Neural cell (in vitro differentiated cells): ENCODE data around the gene PPAT. TPM values are rescaled to one million over a fixed set of nuclear protein-coding genes. Genes with fewer than 3 reads are reported as not detected.

Experiments used
- H2AFZ ChIP-seq: fragments of 200-600, 300-800 bp; sonication (generic), shearing (Covaris generic); 2 replicates; pipeline ENCODE4 v1.6.0; 2014; ENCODE audit warnings: low read depth, mild to moderate bottlenecking, antibody characterized with exemption, low read length, moderate library complexity
- H3F3A ChIP-seq: fragments of 200-600 bp; shearing (Covaris generic); 2 replicates; pipeline ENCODE4 v1.6.1; 2016; ENCODE audit warnings: mild to moderate bottlenecking, moderate library complexity, mixed read lengths, antibody characterized with exemption, low read length; ENCODE audit not compliant: insufficient read depth, poor library complexity, severe bottlenecking
- H3K27ac ChIP-seq: fragments of 200-600, 300-800 bp; sonication (generic), shearing (Covaris generic); 2 replicates; pipeline ENCODE4 v1.5.1; 2014; ENCODE audit warnings: mild to moderate bottlenecking, low read length, moderate library complexity
- H3K27me3 ChIP-seq: fragments of 300-800, 200-600 bp; sonication (generic), shearing (Covaris generic); 2 replicates; pipeline ENCODE4 v1.6.0; 2014; ENCODE audit warnings: mild to moderate bottlenecking, low read depth, low read length, moderate library complexity; ENCODE audit not compliant: insufficient read depth
- H3K36me3 ChIP-seq: fragments of 300-800, 200-600 bp; sonication (generic), shearing (Covaris generic); 2 replicates; pipeline ENCODE4 v1.5.1; 2014; ENCODE audit warnings: mild to moderate bottlenecking, antibody characterized with exemption, low read length, moderate library complexity; ENCODE audit not compliant: insufficient read depth
- H3K4me2 ChIP-seq: fragments of 300-800, 200-600 bp; sonication (generic), shearing (Covaris generic); 2 replicates; pipeline ENCODE4 v1.6.0; 2014; ENCODE audit warnings: mild to moderate bottlenecking, low read length
- H3K4me3 ChIP-seq: fragments of 300-800, 200-600 bp; sonication (generic), shearing (Covaris generic); 2 replicates; pipeline ENCODE4 v1.5.1; 2014; ENCODE audit warnings: mild to moderate bottlenecking, low read length, moderate library complexity
- H3K79me2 ChIP-seq: fragments of 200-600 bp; shearing (Covaris generic); replicated peaks from 2 replicates; pipeline ENCODE4 v1.6.0; 2014; ENCODE audit warnings: mild to moderate bottlenecking, low read length, moderate library complexity; ENCODE audit not compliant: insufficient read depth
- H3K9ac ChIP-seq: fragments of 300-800, 200-600 bp; sonication (generic), shearing (Covaris generic); 2 replicates; pipeline ENCODE4 v1.6.1; 2016; ENCODE audit warnings: mild to moderate bottlenecking, low read length, mixed read lengths
- H3K9me2 ChIP-seq: fragments of 200-600 bp; shearing (Covaris generic); 2 replicates; pipeline ENCODE4 v1.6.1; 2016; ENCODE audit warnings: mild to moderate bottlenecking, low read length, mixed read lengths; ENCODE audit not compliant: insufficient read depth
- H3K9me3 ChIP-seq: fragments of 200-600, 300-800 bp; sonication (generic), shearing (Covaris generic); 2 replicates; pipeline ENCODE4 v1.6.1; 2016; ENCODE audit warnings: mild to moderate bottlenecking, mixed run types, low read length, moderate library complexity, mixed read lengths
- H4K20me1 ChIP-seq: fragments of 200-600 bp; shearing (Covaris generic); 2 replicates; pipeline ENCODE4 v1.6.1; 2016; ENCODE audit warnings: mild to moderate bottlenecking, mixed run types; ENCODE audit not compliant: insufficient read depth
- EP300 ChIP-seq: fragments of 450-650 bp; conservative IDR thresholded peaks from 2 replicates; pipeline ENCODE4 v1.6.1; 2014; ENCODE audit warnings: antibody characterized with exemption, mild to moderate bottlenecking, moderate library complexity; ENCODE audit not compliant: poor library complexity, severe bottlenecking
- EZH2 ChIP-seq: fragments of 200-600, 300-800 bp; shearing (Covaris generic), sonication (generic); IDR thresholded peaks from 2 replicates; pipeline ENCODE4 v1.6.1; 2014; ENCODE audit warnings: antibody characterized with exemption, low read length, borderline replicate concordance, mild to moderate bottlenecking; ENCODE audit not compliant: insufficient read depth, poor library complexity, severe bottlenecking
- MXI1 ChIP-seq: fragments of 450-650 bp; conservative IDR thresholded peaks from 2 replicates; pipeline ENCODE4 v1.6.1; 2014; ENCODE audit warnings: antibody characterized with exemption, mild to moderate bottlenecking; ENCODE audit not compliant: poor library complexity, severe bottlenecking
- POLR2AphosphoS5 ChIP-seq: IDR thresholded peaks from 2 replicates; pipeline ENCODE4 v1.6.1; 2012
- RAD21 ChIP-seq: fragments of 450-650 bp; conservative IDR thresholded peaks from 2 replicates; pipeline ENCODE4 v1.6.1; 2014; ENCODE audit warnings: antibody characterized with exemption, mild to moderate bottlenecking, moderate library complexity
- SMC3 ChIP-seq: fragments of 450-650 bp; conservative IDR thresholded peaks from 2 replicates; pipeline ENCODE4 v1.6.1; 2014; ENCODE audit warnings: antibody characterized with exemption, mild to moderate bottlenecking, moderate library complexity; ENCODE audit not compliant: poor library complexity
- TAF1 ChIP-seq: IDR thresholded peaks from 2 replicates; pipeline ENCODE4 v1.6.1; 2012; ENCODE audit warnings: low read depth
- polyA plus RNA-seq: library from polyadenylated mRNA; depleted of rRNA; stranded (reverse); fragments of >200 nt; gene quantifications from 2 replicates; pipeline ENCODE4 v1.2.3, GENCODE V29; 2014
- TF ChIP-seq, protein P1 (sequence below): IDR thresholded peaks from 2 replicates; pipeline ENCODE4 v1.6.1; 2012; ENCODE audit warnings: borderline replicate concordance
- TF ChIP-seq, protein P2 (sequence below): fragments of 450-650 bp; IDR thresholded peaks from 2 replicates; pipeline ENCODE4 v1.5.1; 2014; ENCODE audit warnings: antibody characterized with exemption, mild to moderate bottlenecking, moderate library complexity; ENCODE audit not compliant: poor library complexity, severe bottlenecking

PPAT gene
- polyA plus RNA-seq, 1 donor from 2014 or later, result 22.5 TPM

DNA sequence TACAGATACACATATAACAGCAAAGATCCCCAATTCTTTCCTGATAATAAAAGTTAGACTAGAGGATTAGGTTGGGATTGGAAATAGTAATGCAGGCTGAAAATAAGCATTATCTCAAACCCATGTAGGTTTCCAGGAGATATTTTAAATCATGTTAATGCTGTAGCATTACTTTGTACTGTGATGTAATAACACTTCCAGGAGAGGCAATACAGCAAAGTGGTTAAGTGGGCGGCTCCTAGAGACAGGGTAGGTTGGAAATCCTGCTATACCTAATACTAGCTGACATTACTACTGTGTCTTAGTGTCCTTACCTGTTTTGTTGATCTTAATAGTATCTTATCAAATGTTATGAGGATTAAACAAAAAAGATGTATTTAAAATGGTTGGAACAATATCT is 10.3 kb upstream of the PPAT start:
- H3K27me3 ChIP-seq, result no peaks in the 10 kb centered on the region
- H3K27ac ChIP-seq, result no peak overlapping the region
- H3K36me3 ChIP-seq, result no peaks in the 10 kb centered on the region
- H3K4me3 ChIP-seq, result no peak overlapping the region
- no peaks in the 10 kb centered on the region for H4K20me1 ChIP-seq
- H3K9ac ChIP-seq, result no peak overlapping the region
- no peaks in the 10 kb centered on the region for H3K9me2 ChIP-seq
- H3K9me3 ChIP-seq, result no peaks in the 10 kb centered on the region
- H2AFZ ChIP-seq, result no peak overlapping the region
- peaks cover 4% of the 10 kb centered on the region for H3K79me2 ChIP-seq
- no peaks in the 10 kb centered on the region for H3F3A ChIP-seq
- no peak overlapping the region for H3K4me2 ChIP-seq
- TF ChIP-seq EP300, result no peak
- TF ChIP-seq POLR2AphosphoS5, result no peak
- no peak for TF ChIP-seq RAD21
- TF ChIP-seq, protein P1, sequence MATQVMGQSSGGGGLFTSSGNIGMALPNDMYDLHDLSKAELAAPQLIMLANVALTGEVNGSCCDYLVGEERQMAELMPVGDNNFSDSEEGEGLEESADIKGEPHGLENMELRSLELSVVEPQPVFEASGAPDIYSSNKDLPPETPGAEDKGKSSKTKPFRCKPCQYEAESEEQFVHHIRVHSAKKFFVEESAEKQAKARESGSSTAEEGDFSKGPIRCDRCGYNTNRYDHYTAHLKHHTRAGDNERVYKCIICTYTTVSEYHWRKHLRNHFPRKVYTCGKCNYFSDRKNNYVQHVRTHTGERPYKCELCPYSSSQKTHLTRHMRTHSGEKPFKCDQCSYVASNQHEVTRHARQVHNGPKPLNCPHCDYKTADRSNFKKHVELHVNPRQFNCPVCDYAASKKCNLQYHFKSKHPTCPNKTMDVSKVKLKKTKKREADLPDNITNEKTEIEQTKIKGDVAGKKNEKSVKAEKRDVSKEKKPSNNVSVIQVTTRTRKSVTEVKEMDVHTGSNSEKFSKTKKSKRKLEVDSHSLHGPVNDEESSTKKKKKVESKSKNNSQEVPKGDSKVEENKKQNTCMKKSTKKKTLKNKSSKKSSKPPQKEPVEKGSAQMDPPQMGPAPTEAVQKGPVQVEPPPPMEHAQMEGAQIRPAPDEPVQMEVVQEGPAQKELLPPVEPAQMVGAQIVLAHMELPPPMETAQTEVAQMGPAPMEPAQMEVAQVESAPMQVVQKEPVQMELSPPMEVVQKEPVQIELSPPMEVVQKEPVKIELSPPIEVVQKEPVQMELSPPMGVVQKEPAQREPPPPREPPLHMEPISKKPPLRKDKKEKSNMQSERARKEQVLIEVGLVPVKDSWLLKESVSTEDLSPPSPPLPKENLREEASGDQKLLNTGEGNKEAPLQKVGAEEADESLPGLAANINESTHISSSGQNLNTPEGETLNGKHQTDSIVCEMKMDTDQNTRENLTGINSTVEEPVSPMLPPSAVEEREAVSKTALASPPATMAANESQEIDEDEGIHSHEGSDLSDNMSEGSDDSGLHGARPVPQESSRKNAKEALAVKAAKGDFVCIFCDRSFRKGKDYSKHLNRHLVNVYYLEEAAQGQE, result no peak
- no peak for TF ChIP-seq EZH2
- TF ChIP-seq MXI1, result no peak
- TF ChIP-seq, protein P2, sequence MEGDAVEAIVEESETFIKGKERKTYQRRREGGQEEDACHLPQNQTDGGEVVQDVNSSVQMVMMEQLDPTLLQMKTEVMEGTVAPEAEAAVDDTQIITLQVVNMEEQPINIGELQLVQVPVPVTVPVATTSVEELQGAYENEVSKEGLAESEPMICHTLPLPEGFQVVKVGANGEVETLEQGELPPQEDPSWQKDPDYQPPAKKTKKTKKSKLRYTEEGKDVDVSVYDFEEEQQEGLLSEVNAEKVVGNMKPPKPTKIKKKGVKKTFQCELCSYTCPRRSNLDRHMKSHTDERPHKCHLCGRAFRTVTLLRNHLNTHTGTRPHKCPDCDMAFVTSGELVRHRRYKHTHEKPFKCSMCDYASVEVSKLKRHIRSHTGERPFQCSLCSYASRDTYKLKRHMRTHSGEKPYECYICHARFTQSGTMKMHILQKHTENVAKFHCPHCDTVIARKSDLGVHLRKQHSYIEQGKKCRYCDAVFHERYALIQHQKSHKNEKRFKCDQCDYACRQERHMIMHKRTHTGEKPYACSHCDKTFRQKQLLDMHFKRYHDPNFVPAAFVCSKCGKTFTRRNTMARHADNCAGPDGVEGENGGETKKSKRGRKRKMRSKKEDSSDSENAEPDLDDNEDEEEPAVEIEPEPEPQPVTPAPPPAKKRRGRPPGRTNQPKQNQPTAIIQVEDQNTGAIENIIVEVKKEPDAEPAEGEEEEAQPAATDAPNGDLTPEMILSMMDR, result no peak
- no peak for TF ChIP-seq TAF1
- TF ChIP-seq SMC3, result no peak

DNA sequence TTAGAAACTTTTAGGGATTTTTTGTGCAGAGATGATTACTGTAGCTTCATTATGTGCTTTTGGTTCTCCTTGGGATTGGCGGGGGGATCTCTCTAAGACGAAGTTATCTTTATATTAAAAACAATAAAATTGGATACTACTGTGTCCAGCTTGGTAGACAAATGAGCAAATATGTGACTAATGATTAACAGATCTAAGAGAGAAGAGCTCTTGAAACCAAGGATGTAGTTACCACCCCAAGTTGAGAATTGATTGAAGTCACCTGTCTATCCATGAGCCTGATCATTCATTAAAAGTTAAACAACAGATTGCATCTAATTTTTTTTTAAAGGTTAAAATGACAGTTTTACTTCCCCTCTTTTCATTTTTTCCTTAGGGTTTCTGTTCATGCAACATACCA is 9.3 kb upstream of the PPAT start:
- H3K36me3 ChIP-seq, result no peaks in the 10 kb centered on the region
- H4K20me1 ChIP-seq, result no peaks in the 10 kb centered on the region
- H2AFZ ChIP-seq, result no peak overlapping the region
- no peak overlapping the region for H3K4me3 ChIP-seq
- no peak overlapping the region for H3K9ac ChIP-seq
- peaks cover 13% of the 10 kb centered on the region for H3K79me2 ChIP-seq
- H3K9me3 ChIP-seq, result no peaks in the 10 kb centered on the region
- no peak overlapping the region for H3K4me2 ChIP-seq
- no peaks in the 10 kb centered on the region for H3K27me3 ChIP-seq
- no peaks in the 10 kb centered on the region for H3F3A ChIP-seq
- H3K9me2 ChIP-seq, result no peaks in the 10 kb centered on the region
- TF ChIP-seq SMC3 (no peak), POLR2AphosphoS5 (no peak), MXI1 (no peak), EP300 (no peak), RAD21 (no peak), EZH2 (no peak), TAF1 (no peak)
- TF ChIP-seq, protein P1, result no peak
- TF ChIP-seq, protein P2, result no peak
- no peak overlapping the region for H3K27ac ChIP-seq
